Stimulated activated CD4-positive, alpha-beta T cell treated with anti-CD3 and anti-CD28 coated beads, TNF-alpha, amount 100 ng/mL, for 4 hours (primary cell): Measurements from ENCODE around the gene RNF150.
"Not testable (repeated sequence)": the region's sequence is repeated elsewhere in the genome, so short reads cannot be mapped to it uniquely, and the experiment has no call there.

Experiments
- DNase-seq, 3 experiments: peaks; one replicate each; pipeline ENCODE4 v3.0.0-alpha.2; 2020; ENCODE audit warnings: low read depth in 3 of 3

Gene RNF150

GRCh38 chr4:141133146-141133998, at the start of gene RNF150:
RNF150 (minus strand) TSS chr4:141133469.
- peak in 1 of 3 experiments; percentile 10 for DNase-seq

GRCh38 chr4:141180991-141181761, 47.9 kb upstream of the RNF150 start:
- no peak for DNase-seq

- DNase-seq: no peak
Measured at GRCh38 chr4:141179474-141180373, 46.5 kb upstream of the RNF150 start.

- no peak for DNase-seq
Measured at GRCh38 chr4:141177171-141177570, 43.9 kb upstream of the RNF150 start.

- DNase-seq: no peak
Measured at GRCh38 chr4:141174457-141174856, 41.2 kb upstream of the RNF150 start.

- no peak for DNase-seq
Measured at GRCh38 chr4:141170671-141171070, 37.4 kb upstream of the RNF150 start.

- DNase-seq: no peak
Measured at GRCh38 chr4:141169391-141169790, 36.1 kb upstream of the RNF150 start.

- DNase-seq: not testable (repeated sequence)
Measured at GRCh38 chr4:141165001-141165400, 31.7 kb upstream of the RNF150 start.

- DNase-seq: no peak
Measured at GRCh38 chr4:141159027-141159426, 25.8 kb upstream of the RNF150 start.

- no peak for DNase-seq
Measured at GRCh38 chr4:141158219-141158618, 24.9 kb upstream of the RNF150 start.

- DNase-seq: no peak
Measured at GRCh38 chr4:141155586-141155985, 22.3 kb upstream of the RNF150 start.

- DNase-seq: no peak
Measured at GRCh38 chr4:141154725-141155124, 21.5 kb upstream of the RNF150 start.

- DNase-seq: no peak
Measured at GRCh38 chr4:141153751-141154510, 20.7 kb upstream of the RNF150 start.

- DNase-seq: no peak
Measured at GRCh38 chr4:141144207-141144606, 10.9 kb upstream of the RNF150 start.

- no peak for DNase-seq
Measured at GRCh38 chr4:141142423-141142822, 9.2 kb upstream of the RNF150 start.

GRCh38 chr4:141140391-141141200, 7.3 kb upstream of the RNF150 start:
- DNase-seq: no peak

- no peak for DNase-seq
Measured at GRCh38 chr4:141133999-141134995, 1.0 kb upstream of the RNF150 start.

- no peak for DNase-seq
Measured at GRCh38 chr4:141132709-141133145, 542 bp downstream of the RNF150 start.
